ENCODE results near the gene C9orf152.
"Not testable (repeated sequence)": the region's sequence is repeated elsewhere in the genome, so short reads cannot be mapped to it uniquely, and the experiment has no call there.

Gene C9orf152

GRCh38 chr9:110214090-110214489 is 6.1 kb upstream of the C9orf152 start:
- DNase-seq = no peak

- DNase-seq = no peak
These were observed 5.6 kb upstream of the C9orf152 start for GRCh38 chr9:110213413-110214044.

DNA sequence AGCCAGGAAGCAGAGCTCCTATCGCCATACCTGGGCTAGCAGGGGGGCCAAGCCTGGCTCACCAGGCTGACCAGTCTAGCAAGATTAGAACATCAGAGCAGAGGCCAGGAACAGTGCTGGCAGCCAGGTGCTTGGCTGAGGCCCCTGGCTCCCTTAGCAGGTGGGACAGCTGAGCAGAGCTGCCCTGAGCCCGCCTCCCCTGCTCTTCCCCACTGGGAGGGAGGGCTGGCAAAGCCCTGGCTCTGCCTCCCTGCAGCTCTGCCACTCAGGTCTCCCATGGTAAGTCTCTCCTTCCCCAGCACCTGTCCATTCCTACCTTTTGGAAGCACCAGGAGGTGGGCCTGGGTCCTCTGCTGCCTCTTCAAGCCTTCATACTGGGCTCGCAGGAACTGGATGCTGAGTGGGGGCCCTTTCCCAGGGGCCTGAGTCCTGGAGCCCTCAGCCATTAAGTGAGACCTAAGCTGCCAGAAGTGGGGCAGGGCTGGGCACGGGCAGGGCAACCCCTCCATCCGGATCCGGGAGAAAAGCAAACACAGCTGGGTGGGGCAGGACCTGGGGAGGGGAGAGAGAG is 803 bp downstream of the C9orf152 start:
- DNase-seq = no peak

- DNase-seq = no peak
These were observed 1.6 kb downstream of the C9orf152 start for GRCh38 chr9:110206389-110206788.

DNA sequence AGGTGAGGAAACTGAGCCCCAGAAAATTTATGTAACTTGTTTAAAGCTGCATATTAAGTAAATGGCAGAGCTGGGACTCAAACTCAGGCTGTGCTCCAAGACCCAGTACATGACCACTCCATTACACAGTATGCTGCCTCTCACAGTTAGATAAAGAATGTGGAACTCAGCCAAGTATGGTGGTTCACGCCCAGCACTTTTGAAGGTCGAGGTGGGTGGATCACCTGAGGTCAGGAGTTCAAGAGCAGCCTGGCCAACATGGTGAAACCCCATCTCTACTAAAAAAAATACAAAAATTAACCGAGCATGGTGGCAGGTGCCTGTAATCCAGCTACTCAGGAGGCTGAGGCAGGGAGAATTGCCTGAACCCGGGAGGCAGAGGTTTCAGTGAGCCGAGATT is 2.3 kb downstream of the C9orf152 start:
- DNase-seq = not testable (repeated sequence)

- DNase-seq = no peak
These were observed 5.7 kb downstream of the C9orf152 start for GRCh38 chr9:110202232-110202631.

DNA sequence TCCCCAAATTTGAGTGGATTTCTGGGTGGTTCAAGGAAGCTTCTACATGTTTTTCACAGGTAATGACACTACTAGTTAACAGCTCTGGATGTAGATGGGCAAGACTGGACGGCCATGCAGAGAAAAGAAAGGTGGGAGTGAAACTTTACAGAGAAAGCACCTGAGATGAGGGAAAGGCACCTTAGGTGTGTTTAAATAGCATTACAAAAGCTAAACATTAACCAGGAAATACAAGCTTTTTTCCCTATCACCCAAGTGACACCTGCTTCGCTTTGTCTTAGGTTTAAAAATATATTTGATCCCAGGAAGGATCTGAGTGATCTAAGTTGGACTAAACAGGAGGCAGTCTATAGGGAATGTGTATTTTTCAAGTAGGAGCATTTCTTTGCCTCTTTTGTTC is 8.3 kb downstream of the C9orf152 start:
- no peak for DNase-seq

GRCh38 chr9:110198357-110198756 is 9.6 kb downstream of the C9orf152 start:
- no peak for DNase-seq

- no peak for DNase-seq
These were observed 10.4 kb downstream of the C9orf152 start for GRCh38 chr9:110197330-110198187.

DNA sequence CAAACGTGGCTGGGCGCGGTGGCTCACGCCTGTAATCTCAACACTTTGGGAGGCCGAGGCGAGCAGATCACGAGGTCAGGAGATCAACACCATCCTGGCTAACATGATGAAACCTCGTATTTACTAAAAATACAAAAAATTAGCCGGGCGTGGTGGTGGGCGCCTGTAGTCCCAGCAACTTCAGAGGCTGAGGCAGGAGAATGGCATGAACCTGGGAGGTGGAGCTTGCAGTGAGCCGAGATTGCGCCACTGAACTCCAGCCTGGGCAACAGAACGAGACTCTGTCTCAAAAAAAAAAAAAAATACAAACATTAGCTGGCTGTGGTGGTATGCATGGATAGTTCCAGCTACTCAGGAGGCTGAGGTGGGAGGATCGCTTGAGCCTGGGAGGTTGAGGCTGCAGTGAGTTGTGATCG is 11.9 kb downstream of the C9orf152 start:
- not testable (repeated sequence) for DNase-seq

DNA sequence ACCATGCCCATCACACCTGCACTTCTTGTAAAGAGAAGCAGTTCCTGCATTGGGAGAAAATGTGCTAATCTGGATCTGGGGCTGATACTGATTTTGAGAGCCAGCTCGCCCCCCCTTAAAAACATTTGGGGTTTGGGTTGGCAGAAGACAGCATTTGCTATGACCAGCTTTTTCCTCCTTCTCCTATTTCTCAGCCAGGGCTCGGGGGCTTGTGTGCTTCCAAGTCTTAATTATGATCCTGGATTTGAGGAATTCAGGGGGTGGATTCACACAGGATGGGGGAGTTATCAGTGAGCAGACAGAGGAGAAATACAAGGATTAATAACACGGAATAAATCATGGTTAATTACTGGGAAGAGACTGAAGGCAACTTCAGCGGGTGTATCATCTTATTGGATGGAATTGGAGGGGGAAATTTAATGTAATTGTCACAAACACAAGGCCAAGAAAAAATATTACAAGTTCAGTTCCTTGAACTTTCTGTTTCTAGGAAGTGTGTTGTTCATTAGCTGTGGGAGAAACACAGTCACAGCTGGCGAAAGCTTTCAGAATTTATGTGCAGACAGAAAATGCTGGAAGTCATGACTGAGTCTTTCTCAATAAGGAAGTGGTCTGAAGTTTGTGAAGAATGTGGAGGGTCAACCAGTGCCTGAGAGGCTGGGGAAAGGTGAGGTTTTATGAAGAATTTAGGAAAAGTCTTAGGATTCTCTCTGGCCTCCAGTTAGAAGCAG is 15.3 kb downstream of the C9orf152 start:
- peak; percentile 57 for DNase-seq

- DNase-seq = no peak
These were observed 16.3 kb downstream of the C9orf152 start for GRCh38 chr9:110191615-110192014.

GRCh38 chr9:110189559-110190320 is 18.2 kb downstream of the C9orf152 start:
- no peak for DNase-seq

DNA sequence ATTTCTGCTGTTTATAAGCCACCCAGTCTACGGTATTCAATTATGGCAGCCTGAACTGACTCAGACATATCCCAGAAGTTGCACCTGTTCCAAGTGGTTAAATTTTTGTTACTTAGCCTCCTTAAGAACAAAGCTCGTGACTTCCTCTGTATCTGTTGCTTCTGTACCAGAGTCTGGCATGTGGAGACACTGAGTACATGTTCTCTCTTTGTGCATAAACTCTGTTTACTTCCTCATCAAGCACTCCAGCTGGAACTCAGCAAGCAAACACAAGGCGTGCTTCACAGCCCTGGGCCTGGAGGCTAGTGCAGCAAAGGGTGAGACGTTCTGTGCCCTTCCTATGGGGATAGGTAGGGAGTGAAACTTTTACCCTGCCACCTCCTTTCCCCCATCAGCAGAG is 19.0 kb downstream of the C9orf152 start:
- DNase-seq = no peak

DNA sequence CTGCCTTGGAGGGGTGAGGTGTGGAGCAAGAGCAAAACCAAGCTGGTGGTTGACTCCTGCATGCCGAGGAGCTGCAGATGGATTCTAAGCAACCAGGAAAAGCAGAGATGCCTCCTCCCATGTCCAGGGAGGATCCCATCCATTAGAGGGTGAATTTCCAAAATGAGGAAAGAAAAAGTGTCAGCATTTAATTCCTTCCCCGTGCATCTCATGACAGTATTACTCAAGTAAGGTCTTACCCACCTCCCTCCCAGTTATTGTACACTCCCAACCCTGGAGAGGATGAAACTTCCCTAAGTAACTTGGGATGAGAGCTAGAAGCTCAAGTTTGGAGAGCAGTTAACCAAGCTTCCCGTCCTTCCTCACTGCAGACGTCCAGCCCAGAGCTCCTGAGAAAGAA is 19.9 kb downstream of the C9orf152 start:
- no peak for DNase-seq

GRCh38 chr9:110187126-110187525 is 20.8 kb downstream of the C9orf152 start:
- DNase-seq = no peak

GRCh38 chr9:110186254-110186653 is 21.7 kb downstream of the C9orf152 start:
- no peak for DNase-seq

- DNase-seq = no peak
These were observed 22.2 kb downstream of the C9orf152 start for GRCh38 chr9:110185806-110186205.

GRCh38 chr9:110183208-110184145 is 24.5 kb downstream of the C9orf152 start:
- peak; percentile 69 for DNase-seq

DNA sequence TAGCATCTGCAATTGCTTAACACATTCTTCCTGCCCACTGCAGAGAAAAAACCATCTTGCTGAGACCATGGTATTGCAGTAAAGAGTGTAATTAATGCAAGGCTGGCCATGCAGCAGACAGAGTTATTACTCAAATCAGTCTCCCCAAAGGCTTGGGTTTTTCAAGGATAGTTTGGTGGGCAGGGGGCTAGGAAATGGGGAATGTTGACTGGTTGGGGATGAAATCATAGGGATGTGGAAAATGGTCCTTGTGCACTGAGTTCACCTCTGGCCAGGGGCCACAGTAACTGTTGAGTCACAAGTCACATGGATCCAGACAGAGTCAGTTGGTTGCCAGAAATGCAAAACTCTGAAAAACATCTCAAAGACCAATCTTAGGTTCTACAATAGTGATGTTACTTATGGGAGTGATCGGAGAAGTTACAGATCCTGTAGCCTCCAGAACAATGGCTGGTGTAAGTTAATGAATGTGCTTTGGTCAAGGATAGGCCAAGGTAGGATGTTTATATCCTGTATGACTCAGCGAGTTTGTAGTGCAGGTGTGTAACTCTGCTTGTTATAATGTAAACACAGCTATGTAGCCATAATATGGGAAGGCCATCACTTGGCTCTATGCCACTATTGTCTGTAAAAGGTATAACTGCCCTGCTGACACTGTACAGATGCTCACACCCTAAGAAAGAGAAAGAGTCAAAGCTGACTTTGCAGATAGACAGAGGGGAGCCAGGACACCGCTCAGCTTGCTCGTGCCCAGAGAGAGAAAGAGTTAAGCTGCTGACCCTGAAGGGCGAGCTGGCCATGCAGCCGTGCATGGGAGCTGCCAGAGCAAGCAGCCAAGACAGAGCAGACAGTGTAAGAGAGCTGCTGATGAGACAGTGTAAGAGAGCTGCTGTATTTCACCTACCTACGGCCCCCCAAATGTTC is 27.2 kb downstream of the C9orf152 start:
- no peak for DNase-seq

Measured in kidney glomerular epithelial cell (primary cell).